Bronchial epithelial cell (primary cell): ENCODE results near the gene MTMR12. TPM values are rescaled to one million over a fixed set of nuclear protein-coding genes. Genes with fewer than 3 reads are reported as not detected.
A peak's percentile ranks its signal among the peaks of the same experiment; 100 is the strongest.

Experiments
- DNase-seq: peaks from one replicate; pipeline ENCODE4 v3.0.0-alpha.2; 2010; ENCODE audit warnings: low read depth
- FAIRE-seq: peaks from 2 replicates; lab custom pipeline; 2011; peaks lifted over from hg19 to GRCh38; lab: Jason Lieb, UNC
- H3K27me3 ChIP-seq: 2 replicates; pipeline ENCODE4 v1.5.1; 2011; ENCODE audit warnings: low read length; ENCODE audit not compliant: control insufficient read depth, insufficient read depth
- H3K36me3 ChIP-seq: 2 replicates; pipeline ENCODE4 v1.5.1; 2011; ENCODE audit warnings: low read length; ENCODE audit not compliant: control insufficient read depth, insufficient read depth
- H3K4me3 ChIP-seq: 2 replicates; pipeline ENCODE4 v1.5.1; 2011; ENCODE audit warnings: mild to moderate bottlenecking, low read depth, low read length, control low read depth
- total RNA-seq: library from RNA; depleted of rRNA; stranded (reverse); fragments of >200 nt; gene quantifications from 2 replicates; pipeline ENCODE4 v1.2.1, GENCODE V29; 2014
- TF ChIP-seq, protein P1 (sequence below): IDR thresholded peaks from 2 replicates; pipeline ENCODE4 v1.5.1; 2011; ENCODE audit warnings: mild to moderate bottlenecking, moderate library complexity, low read length, control low read depth, inconsistent platforms; ENCODE audit not compliant: insufficient read depth, severe bottlenecking

The MTMR12 gene
- total RNA-seq, 1 donor from 2014 or later = 15.8 TPM

DNA sequence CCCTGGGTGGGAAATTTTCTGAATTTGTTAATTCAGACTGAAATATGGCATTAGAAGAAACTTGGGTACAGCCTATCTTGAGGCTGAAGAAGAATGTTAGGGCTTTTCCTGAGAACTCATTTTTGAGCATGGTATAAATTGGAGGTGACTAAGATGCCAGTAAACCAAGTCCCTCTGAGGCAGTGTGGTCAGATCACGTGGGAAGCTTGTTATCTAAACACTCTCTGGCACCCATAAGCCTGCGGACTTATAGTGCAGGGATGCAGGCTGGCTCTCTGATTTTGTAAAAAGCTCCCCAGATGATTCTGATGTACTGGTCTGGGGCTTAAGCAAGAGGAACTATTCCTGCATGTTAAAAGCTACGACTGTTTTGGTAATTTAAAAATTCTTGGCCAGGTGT lies 34.3 kb downstream of the MTMR12 start:
- no peak for DNase-seq

DNA sequence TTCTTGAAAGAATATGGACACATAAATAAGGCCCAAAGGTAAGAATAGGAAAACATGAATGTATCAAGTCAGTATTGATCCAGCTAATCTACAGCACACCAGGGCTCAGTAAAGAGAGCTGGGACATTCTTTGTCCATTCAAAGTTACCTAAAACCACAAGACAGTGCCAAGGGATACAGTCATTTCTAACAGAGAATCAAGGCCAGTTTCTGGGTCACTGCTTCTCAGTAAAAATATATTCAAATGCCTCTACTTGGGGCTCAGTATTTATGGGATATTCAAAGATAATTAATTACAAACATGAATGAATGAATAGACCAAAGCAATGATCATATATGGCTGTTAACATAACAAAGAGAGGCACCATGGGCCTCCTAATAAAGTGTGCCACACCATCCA lies 34.9 kb downstream of the MTMR12 start:
- no peak for FAIRE-seq

More for the DNA sequence above, 34.3 kb downstream of the MTMR12 start:
- no peak for FAIRE-seq
- TF ChIP-seq, protein P1, sequence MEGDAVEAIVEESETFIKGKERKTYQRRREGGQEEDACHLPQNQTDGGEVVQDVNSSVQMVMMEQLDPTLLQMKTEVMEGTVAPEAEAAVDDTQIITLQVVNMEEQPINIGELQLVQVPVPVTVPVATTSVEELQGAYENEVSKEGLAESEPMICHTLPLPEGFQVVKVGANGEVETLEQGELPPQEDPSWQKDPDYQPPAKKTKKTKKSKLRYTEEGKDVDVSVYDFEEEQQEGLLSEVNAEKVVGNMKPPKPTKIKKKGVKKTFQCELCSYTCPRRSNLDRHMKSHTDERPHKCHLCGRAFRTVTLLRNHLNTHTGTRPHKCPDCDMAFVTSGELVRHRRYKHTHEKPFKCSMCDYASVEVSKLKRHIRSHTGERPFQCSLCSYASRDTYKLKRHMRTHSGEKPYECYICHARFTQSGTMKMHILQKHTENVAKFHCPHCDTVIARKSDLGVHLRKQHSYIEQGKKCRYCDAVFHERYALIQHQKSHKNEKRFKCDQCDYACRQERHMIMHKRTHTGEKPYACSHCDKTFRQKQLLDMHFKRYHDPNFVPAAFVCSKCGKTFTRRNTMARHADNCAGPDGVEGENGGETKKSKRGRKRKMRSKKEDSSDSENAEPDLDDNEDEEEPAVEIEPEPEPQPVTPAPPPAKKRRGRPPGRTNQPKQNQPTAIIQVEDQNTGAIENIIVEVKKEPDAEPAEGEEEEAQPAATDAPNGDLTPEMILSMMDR = no peak
- Histone ChIP-seq H3K4me3 (no peak overlapping the region), H3K27me3 (no peaks in the 10 kb centered on the region), H3K36me3 (peaks cover 8% of the 10 kb centered on the region)

DNA sequence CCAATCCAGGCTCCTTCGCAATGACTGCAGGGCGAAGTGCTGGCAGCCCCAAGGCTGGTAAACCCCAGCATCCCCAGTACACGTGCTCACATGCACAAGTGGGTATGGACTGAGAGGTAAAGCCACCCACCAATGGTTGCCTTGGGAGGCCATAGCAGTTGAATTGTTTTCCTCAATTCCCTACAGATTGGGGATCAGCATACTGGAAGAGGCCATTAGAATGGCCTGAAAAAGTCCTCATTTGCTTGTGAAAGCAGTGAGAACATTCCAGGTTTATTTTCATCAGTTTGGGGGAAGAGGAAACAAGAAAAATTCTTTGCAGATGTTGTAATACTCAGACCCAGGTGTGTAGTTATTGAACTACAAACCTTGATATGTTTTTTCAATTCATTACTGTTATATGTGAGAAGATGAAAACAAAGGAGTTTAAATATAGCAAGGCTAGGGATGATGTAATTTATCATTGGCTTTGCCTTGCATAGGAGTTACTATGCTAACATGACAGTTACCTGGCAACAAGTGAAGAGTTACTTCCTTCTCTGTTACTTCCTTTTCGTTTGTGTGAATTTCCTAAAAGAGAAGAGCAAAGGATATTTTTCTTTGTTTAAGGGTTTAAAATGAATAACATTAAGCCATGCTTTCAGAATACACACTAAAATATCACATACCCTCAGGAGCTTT lies 36.4 kb downstream of the MTMR12 start:
- H3K27me3 ChIP-seq = no peaks in the 10 kb centered on the region
- no peak overlapping the region for H3K4me3 ChIP-seq
- peaks cover 11% of the 10 kb centered on the region for H3K36me3 ChIP-seq
- TF ChIP-seq, protein P1 = no peak
- DNase-seq = peak; percentile 77
- FAIRE-seq = no peak

More for the DNA sequence above, 34.9 kb downstream of the MTMR12 start:
- no peaks in the 10 kb centered on the region for H3K27me3 ChIP-seq
- H3K4me3 ChIP-seq = no peak overlapping the region
- H3K36me3 ChIP-seq = peaks cover 9% of the 10 kb centered on the region
- TF ChIP-seq, protein P1 = no peak
- no peak for DNase-seq

DNA sequence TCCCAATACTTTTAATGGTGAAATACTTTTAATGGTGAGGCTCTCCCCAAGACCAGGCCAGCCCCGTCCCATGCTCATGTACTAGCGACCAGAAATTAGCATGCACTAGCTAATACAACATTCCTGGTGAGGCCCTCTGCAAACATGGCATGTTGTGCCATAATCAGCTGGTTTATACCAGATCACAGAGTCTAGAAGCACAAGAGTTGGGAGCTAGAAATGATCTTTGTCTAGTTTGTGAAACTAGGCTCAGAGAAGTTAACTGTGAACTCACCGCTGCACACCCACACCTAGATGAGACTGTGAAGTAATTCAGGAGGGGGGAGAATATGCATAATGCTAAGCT lies 37.4 kb downstream of the MTMR12 start:
- FAIRE-seq = no peak
- no peak overlapping the region for H3K4me3 ChIP-seq
- TF ChIP-seq, protein P1 = no peak
- H3K36me3 ChIP-seq = peaks cover 11% of the 10 kb centered on the region
- no peaks in the 10 kb centered on the region for H3K27me3 ChIP-seq
- DNase-seq = no peak

DNA sequence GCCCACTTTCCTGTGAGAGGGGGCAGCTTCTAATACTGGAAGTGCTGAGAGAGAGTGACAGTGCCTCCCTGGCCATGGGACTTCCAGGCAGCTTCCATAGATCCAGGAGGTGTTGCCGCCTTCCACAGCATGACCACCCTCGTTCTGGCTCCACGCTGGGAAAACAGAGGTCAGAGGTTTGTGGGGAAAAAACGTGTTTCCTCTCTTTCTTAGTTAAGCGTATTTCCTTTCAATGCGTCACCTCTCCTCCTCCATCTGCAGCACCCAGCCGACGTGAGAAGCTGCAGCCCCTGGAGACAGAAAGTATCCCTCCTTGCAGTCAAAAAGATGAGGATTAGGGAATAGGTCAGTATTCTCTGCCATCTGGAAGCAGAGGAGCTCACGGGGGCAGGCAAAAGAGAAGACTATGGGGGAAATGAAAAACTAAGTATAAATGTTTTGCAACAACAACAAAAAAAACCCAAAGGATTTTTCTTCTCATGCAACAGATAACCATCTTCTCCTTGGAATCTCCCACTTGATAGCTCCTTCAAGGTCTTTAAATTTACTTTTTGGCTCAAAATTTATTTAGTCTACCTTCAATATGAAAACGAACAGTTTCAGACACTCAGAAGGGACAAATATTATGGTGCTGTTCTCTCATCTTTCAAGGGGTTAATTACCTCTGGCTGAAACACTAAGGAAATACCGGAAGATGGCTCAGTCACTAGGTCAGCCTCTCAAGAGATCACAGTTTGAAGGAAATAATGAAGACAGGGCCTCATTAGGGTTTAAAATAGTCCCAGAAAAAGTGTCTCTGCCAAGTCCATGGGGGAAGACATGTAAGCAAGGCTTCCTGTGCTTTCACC lies 38.0 kb downstream of the MTMR12 start:
- DNase-seq = no peak
- peaks cover 11% of the 10 kb centered on the region for H3K36me3 ChIP-seq
- TF ChIP-seq, protein P1 = no peak
- FAIRE-seq = no peak
- H3K4me3 ChIP-seq = no peak overlapping the region
- H3K27me3 ChIP-seq = no peaks in the 10 kb centered on the region
